Regular cardiac myocyte (primary cell): ENCODE data around the gene NRXN3. TPM values are rescaled to one million over a fixed set of nuclear protein-coding genes. Genes with fewer than 3 reads are reported as not detected.

Experiments used
- total RNA-seq: library from RNA; depleted of rRNA; stranded (reverse); fragments of >200 nt; gene quantifications from 2 replicates; pipeline ENCODE4 v1.2.3, GENCODE V29; 2014

Gene NRXN3
- total RNA-seq = 1.3 and 3.7 TPM in 2 replicates

GRCh38 chr14:78170203-78170602 is at the start of gene NRXN3:
TSS of gene NRXN3 (plus strand) at chr14:78170373. CDS start at chr14:78243094, 72,721 bp downstream.

